PC-9 (cell line): ENCODE results near the gene ARHGDIG. TPM values are rescaled to one million over a fixed set of nuclear protein-coding genes. Genes with fewer than 3 reads are reported as not detected.

Experiments
- BruUV-seq: library from RNA; stranded (reverse); fragments of 400-500 nt; replicated peaks from 2 replicates; lab custom pipeline; 2021; lab: Mats Ljungman, UMichigan
- CTCF ChIA-PET: fragments of 300-600 bp; sonication (Branson Sonifier 250); formaldehyde crosslinking; loops from one replicate; lab custom pipeline; 2022; ENCODE audit warnings: antibody characterized with exemption; lab: Charles Lee
- POLR2A ChIA-PET: fragments of 300-600 bp; sonication (Branson Sonifier 250); formaldehyde crosslinking; loops from one replicate; lab custom pipeline; 2022; ENCODE audit warnings: antibody characterized with exemption; ENCODE audit not compliant: unreplicated experiment; lab: Charles Lee
- DNase-seq, 2 experiments: peaks; one replicate each; pipeline versions ENCODE4 v3.0.0 to v3.0.0-alpha.2; 2015 to 2022; ENCODE audit warnings: mixed read lengths in 1 of 2
- H2AFZ ChIP-seq: fragments of 200-600 bp; sonication (generic); 2 replicates; pipeline ENCODE4 v1.8.1; 2017; ENCODE audit warnings: antibody characterized with exemption
- H3F3A ChIP-seq: fragments of 200-600 bp; sonication (generic); 2 replicates; pipeline ENCODE4 v1.8.1; 2017; ENCODE audit warnings: antibody characterized with exemption, mild to moderate bottlenecking, low read depth; ENCODE audit not compliant: insufficient read depth
- H3K27ac ChIP-seq: fragments of 200-600 bp; sonication (generic); 2 replicates; pipeline ENCODE4 v1.6.1; 2016; ENCODE audit warnings: mixed run types
- H3K27me3 ChIP-seq: fragments of 200-600 bp; sonication (generic); 2 replicates; pipeline ENCODE4 v1.6.1; 2016; ENCODE audit warnings: low read depth, mixed run types; ENCODE audit not compliant: insufficient read depth
- H3K36me3 ChIP-seq: fragments of 200-600 bp; sonication (generic); 2 replicates; pipeline ENCODE4 v1.6.1; 2016; ENCODE audit warnings: low read depth, mixed run types
- H3K4me1 ChIP-seq: fragments of 200-600 bp; sonication (generic); replicated peaks from 2 replicates; pipeline ENCODE4 v1.6.1; 2016; ENCODE audit warnings: mixed run types; ENCODE audit not compliant: insufficient read depth
- H3K4me2 ChIP-seq: fragments of 200-600 bp; sonication (generic); 2 replicates; pipeline ENCODE4 v1.6.1; 2017; ENCODE audit warnings: mixed run types
- H3K4me3 ChIP-seq: fragments of 200-600 bp; sonication (generic); 2 replicates; pipeline ENCODE4 v1.6.1; 2016; ENCODE audit warnings: mixed run types
- H3K79me2 ChIP-seq: fragments of 200-600 bp; sonication (generic); 2 replicates; pipeline ENCODE4 v1.6.1; 2017; ENCODE audit warnings: low read depth, mixed run types
- H3K9me2 ChIP-seq: fragments of 200-600 bp; sonication (generic); 2 replicates; pipeline ENCODE4 v1.8.1; 2017; ENCODE audit warnings: mild to moderate bottlenecking; ENCODE audit not compliant: insufficient read depth
- H3K9me3 ChIP-seq: fragments of 200-600 bp; sonication (generic); 2 replicates; pipeline ENCODE4 v1.8.1; 2016; ENCODE audit warnings: low read depth; ENCODE audit not compliant: insufficient read depth
- H4K20me1 ChIP-seq: fragments of 200-600 bp; sonication (generic); 2 replicates; pipeline ENCODE4 v1.8.1; 2017; ENCODE audit not compliant: insufficient read depth
- CTCF ChIP-seq: fragments of 200-600 bp; sonication (generic); conservative IDR thresholded peaks from 2 replicates; pipeline ENCODE4 v1.6.1; 2017; ENCODE audit warnings: mixed run types, antibody characterized with exemption, mild to moderate bottlenecking, moderate library complexity
- EZH2 ChIP-seq: fragments of 200-600 bp; sonication (generic); IDR thresholded peaks from 2 replicates; pipeline ENCODE4 v1.8.0; 2017; ENCODE audit warnings: antibody characterized with exemption, low read depth
- intact Hi-C: fragments of 100-400 bp; cut with micrococcal nuclease; formaldehyde crosslinking; loops from one replicate; pipeline ENCODE4 v1.10.0; 2022; ENCODE audit not compliant: unreplicated experiment
- total RNA-seq: library from RNA; stranded (reverse); gene quantifications from 2 replicates; pipeline ENCODE4 v1.2.3, GENCODE V29; 2021

ARHGDIG gene
- total RNA-seq, 1 experiment from 2014 or later: not detected

GRCh38 chr16:296276-296675 lies 15.9 kb downstream of the ARHGDIG start:
- POLR2A ChIA-PET: no interaction called here
- H3K4me1 ChIP-seq: no peaks in the 10 kb centered on the region
- H3K79me2 ChIP-seq: no peaks in the 10 kb centered on the region
- no peak for TF ChIP-seq EZH2
- TF ChIP-seq CTCF: no peak
- no peak overlapping the region for H2AFZ ChIP-seq
- BruUV-seq: no TSS peak
- H3K9me3 ChIP-seq: no peaks in the 10 kb centered on the region
- H3K27me3 ChIP-seq: no peaks in the 10 kb centered on the region
- no peak overlapping the region for H3K27ac ChIP-seq
- intact Hi-C loops: no loop called here
- CTCF ChIA-PET: interaction anchor here (0.6 kb wide), 1 partner anchor 204 kb away, joined by 6 read pairs; no protein-coding TSS in a partner anchor
- no peak overlapping the region for H3K4me2 ChIP-seq
- DNase-seq: no peak
- no peaks in the 10 kb centered on the region for H3F3A ChIP-seq
- H3K36me3 ChIP-seq: no peaks in the 10 kb centered on the region
- H3K9me2 ChIP-seq: no peaks in the 10 kb centered on the region
- no peaks in the 10 kb centered on the region; the same call in 1 of the 2 replicates for H4K20me1 ChIP-seq
- H3K4me3 ChIP-seq: no peak overlapping the region

- intact Hi-C loops: no loop called here
- Histone ChIP-seq H4K20me1 (no peaks in the 10 kb centered on the region; the same call in 1 of the 2 replicates), H3K9me3 (no peaks in the 10 kb centered on the region), H3K4me1 (no peaks in the 10 kb centered on the region), H3K9me2 (no peaks in the 10 kb centered on the region), H3F3A (no peaks in the 10 kb centered on the region), H3K27me3 (no peaks in the 10 kb centered on the region), H2AFZ (no peak overlapping the region), H3K36me3 (no peaks in the 10 kb centered on the region), H3K79me2 (no peaks in the 10 kb centered on the region), H3K27ac (no peak overlapping the region), H3K4me3 (no peak overlapping the region), H3K4me2 (no peak overlapping the region)
- TF ChIP-seq EZH2 (no peak), CTCF (no peak)
- ChIA-PET CTCF (no interaction called here), POLR2A (no interaction called here)
- BruUV-seq: no TSS peak
- DNase-seq: no peak
Observed at GRCh38 chr16:296806-297510, 16.6 kb downstream of the ARHGDIG start.

- Histone ChIP-seq H3K4me3 (no peak overlapping the region), H3K27ac (no peak overlapping the region), H2AFZ (no peak overlapping the region), H3K9me2 (no peaks in the 10 kb centered on the region), H3K4me2 (no peak overlapping the region), H3K9me3 (no peaks in the 10 kb centered on the region), H4K20me1 (no peaks in the 10 kb centered on the region; the same call in 1 of the 2 replicates), H3K36me3 (no peaks in the 10 kb centered on the region), H3K27me3 (no peaks in the 10 kb centered on the region), H3K4me1 (no peaks in the 10 kb centered on the region), H3F3A (no peaks in the 10 kb centered on the region), H3K79me2 (no peaks in the 10 kb centered on the region)
- ChIA-PET CTCF (interaction anchor here (0.5 kb wide), 1 partner anchor 47 kb away, joined by 3 read pairs; no protein-coding TSS in a partner anchor), POLR2A (no interaction called here)
- no TSS peak for BruUV-seq
- no peak for TF ChIP-seq EZH2
- TF ChIP-seq CTCF: no peak
- intact Hi-C loops: no loop called here
- no peak for DNase-seq
Observed at GRCh38 chr16:297832-298231, 17.4 kb downstream of the ARHGDIG start.
